Esophagus muscularis mucosa (tissue), 4 donors: ENCODE results near the gene UBASH3B.

ENCODE experiments used
- EP300 ChIP-seq: sonication (generic); formaldehyde crosslinking; IDR thresholded peaks from one replicate; pipeline ENCODE4 v1.6.1; 2017; ENCODE audit warnings: antibody characterized with exemption
- POLR2AphosphoS5 ChIP-seq, 2 donors: sonication (generic); formaldehyde crosslinking; IDR thresholded peaks; one replicate each; pipeline ENCODE4 v1.6.1; 2017; ENCODE audit warnings: antibody characterized with exemption in 2 of 2
- TF ChIP-seq, protein P1 (sequence below), 3 experiments: fragments of 200-600 bp in 2 of 3; fragments of 450-650 bp in 1 of 3; sonication (generic) in 2 of 3; IDR thresholded peaks; one replicate each; pipeline ENCODE4 v1.5.1; 2017 to 2019; ENCODE audit warnings: antibody characterized with exemption in 3 of 3, mild to moderate bottlenecking in 2 of 3, moderate library complexity in 1 of 3

DNA sequence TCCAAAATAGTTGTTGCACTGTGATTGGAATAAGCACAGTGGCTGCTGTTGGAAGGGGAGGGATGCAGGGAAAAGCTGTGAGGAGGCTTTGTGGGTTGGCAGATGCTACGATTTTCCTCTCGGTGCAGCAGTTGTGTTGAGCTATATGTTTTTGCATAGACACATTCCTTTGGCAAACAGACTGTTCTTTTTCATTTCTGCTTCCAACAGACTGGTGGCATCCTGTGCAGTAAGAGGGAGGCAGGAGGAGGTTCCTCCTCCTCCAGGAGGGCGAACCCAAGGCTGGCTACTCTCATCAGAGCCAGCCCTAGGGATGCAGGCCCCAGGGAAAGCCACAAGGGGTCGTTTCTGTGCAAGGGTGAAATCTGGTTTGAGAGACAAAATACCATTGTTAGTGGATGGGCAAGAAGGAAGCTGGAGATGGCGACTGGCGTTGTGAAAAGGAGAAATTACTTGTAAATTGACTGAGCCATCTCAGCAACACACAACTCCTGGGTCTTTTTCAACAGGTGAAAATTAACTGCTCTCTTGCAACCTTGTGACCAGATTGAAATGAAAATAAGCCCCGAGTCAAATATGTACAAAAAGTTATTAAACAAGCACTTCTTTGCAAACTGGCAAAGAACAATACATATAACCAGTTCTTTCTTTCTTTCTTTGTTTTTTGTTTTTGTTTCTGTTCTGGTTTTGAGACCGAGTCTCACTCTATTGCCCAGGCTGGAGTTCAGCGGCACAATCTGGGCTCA is 26.5 kb upstream of the UBASH3B start:
- TF ChIP-seq, protein P1, sequence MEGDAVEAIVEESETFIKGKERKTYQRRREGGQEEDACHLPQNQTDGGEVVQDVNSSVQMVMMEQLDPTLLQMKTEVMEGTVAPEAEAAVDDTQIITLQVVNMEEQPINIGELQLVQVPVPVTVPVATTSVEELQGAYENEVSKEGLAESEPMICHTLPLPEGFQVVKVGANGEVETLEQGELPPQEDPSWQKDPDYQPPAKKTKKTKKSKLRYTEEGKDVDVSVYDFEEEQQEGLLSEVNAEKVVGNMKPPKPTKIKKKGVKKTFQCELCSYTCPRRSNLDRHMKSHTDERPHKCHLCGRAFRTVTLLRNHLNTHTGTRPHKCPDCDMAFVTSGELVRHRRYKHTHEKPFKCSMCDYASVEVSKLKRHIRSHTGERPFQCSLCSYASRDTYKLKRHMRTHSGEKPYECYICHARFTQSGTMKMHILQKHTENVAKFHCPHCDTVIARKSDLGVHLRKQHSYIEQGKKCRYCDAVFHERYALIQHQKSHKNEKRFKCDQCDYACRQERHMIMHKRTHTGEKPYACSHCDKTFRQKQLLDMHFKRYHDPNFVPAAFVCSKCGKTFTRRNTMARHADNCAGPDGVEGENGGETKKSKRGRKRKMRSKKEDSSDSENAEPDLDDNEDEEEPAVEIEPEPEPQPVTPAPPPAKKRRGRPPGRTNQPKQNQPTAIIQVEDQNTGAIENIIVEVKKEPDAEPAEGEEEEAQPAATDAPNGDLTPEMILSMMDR (IDR thresholded peaks at IDR 0.05), result peak; percentile 74 to 91 (median 84)
- TF ChIP-seq EP300, result no peak
- no peak for TF ChIP-seq POLR2AphosphoS5 (IDR thresholded peaks at IDR 0.05)
